Adrenal gland (tissue), 12 donors: ENCODE data around the gene HOXC5. TPM values are rescaled to one million over a fixed set of nuclear protein-coding genes. Genes with fewer than 3 reads are reported as not detected.
"Not testable (repeated sequence)": the region's sequence is repeated elsewhere in the genome, so short reads cannot be mapped to it uniquely, and the experiment has no call there.

ENCODE experiments used
- DNase-seq, 7 donors: peaks; one replicate each; pipeline ENCODE4 v3.0.0-alpha.2; 2019 to 2020
- H3K27ac ChIP-seq, 5 donors: fragments of 200-600 bp; sonication (generic) in 4 of 5; 1 replicate in 3 of 5; 2 replicates in 2 of 5; pipeline versions ENCODE4 v1.5.1 to v1.8.0; 2016 to 2020; ENCODE audit warnings: mild to moderate bottlenecking in 1 of 5
- H3K27me3 ChIP-seq: fragments of 200-600 bp; 2 replicates; pipeline ENCODE4 v1.8.0; 2021
- H3K36me3 ChIP-seq, 2 donors: fragments of 200-600 bp; replicated peaks in 1 of 2; 1 replicate in 1 of 2; 2 replicates in 1 of 2; pipeline versions ENCODE4 v1.5.1 to v1.8.0; 2018 to 2022
- H3K4me1 ChIP-seq, 2 donors: fragments of 200-600 bp; replicated peaks in 1 of 2; 1 replicate in 1 of 2; 2 replicates in 1 of 2; pipeline versions ENCODE4 v1.5.1 to v1.8.0; 2018 to 2021
- H3K4me3 ChIP-seq, 4 donors: fragments of 200-600 bp; sonication (generic) in 3 of 4; one replicate each; pipeline ENCODE4 v1.5.1; 2016 to 2018
- H3K9me3 ChIP-seq, 3 donors: fragments of 200-600 bp; sonication (generic) in 1 of 3; replicated peaks in 1 of 3; 1 replicate in 2 of 3; 2 replicates in 1 of 3; pipeline versions ENCODE4 v1.5.1 to v1.8.0; 2016 to 2021
- POLR2A ChIP-seq, 2 donors: fragments of 450-650 bp; IDR thresholded peaks; one replicate each; pipeline ENCODE4 v1.6.1; 2017; ENCODE audit warnings: antibody characterized with exemption in 2 of 2, mild to moderate bottlenecking in 2 of 2, moderate library complexity in 1 of 2
- WGBS, 4 donors: extraction: QIAGEN DNeasy Blood & Tissue Kit in 2 of 4; methylation state at CpG; one replicate each; pipeline versions ENCODE4 v1.1.5 to v1.1.7; 2013 to 2017; 5-methylcytosine and 5-hydroxymethylcytosine counted together
- intact Hi-C, 2 donors: fragments of 100-400 bp; cut with DNase I; formaldehyde crosslinking; loops; one replicate each; pipeline versions ENCODE4 v1.14.1 to v1.15.0; 2022 to 2023
- polyA plus RNA-seq, 3 donors: library from polyadenylated mRNA; stranded (reverse); fragments of 200-250 nt in 2 of 3; fragments of 350-450 nt in 1 of 3; fragmentation: Illumina TruSeq in 1 of 3; extraction: RNeasy Lipid Tissue Mini Kit (QIAGEN cat#74804) in 1 of 3; gene quantifications; one replicate each; pipeline ENCODE4 v1.2.3, GENCODE V29; 2013 to 2014
- total RNA-seq, 9 donors: library from RNA; depleted of rRNA in 4 of 9; stranded (reverse); fragments of >200 nt in 4 of 9; fragments of 120-200 nt in 1 of 9; fragmentation: NEBNext Ultra II Directional in 1 of 9; extraction: Animal tissue kit (Norgen Biotek cat#: 25700) in 1 of 9; gene quantifications; one replicate each; pipeline versions ENCODE4 v1.1.0 to v1.2.4, GENCODE V29; 2013 to 2023
- TF ChIP-seq, protein P1 (sequence below), 6 experiments: fragments of 450-650 bp in 4 of 6; fragments of 200-600 bp in 2 of 6; sonication (generic) in 1 of 6; IDR thresholded peaks; 1 replicate in 5 of 6; 2 replicates in 1 of 6; pipeline versions ENCODE4 v1.5.1 to v1.8.0; 2016 to 2021; ENCODE audit warnings: antibody characterized with exemption in 6 of 6, mild to moderate bottlenecking in 2 of 6, moderate library complexity in 1 of 6
- donor health status: healthy with polysubstance abuse.
- donor health status: Bipolar disorder and iron deficiency.
- donor health status: DM: yes; HTN: yes; CAD: no.
- donor health status: DM: no; HTN: no; CAD: no.
- donor health status: DM: no; HTN: no; CAD: no.
- donor health status: DM: yes; HTN: yes; CAD: no.

The HOXC5 gene
- total and polyA plus RNA-seq, 12 donors: 0.36 to 1.9 (median 0.77) TPM

- Histone ChIP-seq H3K4me3 (no peak overlapping the region), H3K36me3 (no peaks in the 10 kb centered on the region), H3K4me1 (no peaks in the 10 kb centered on the region), H3K27ac (no peak overlapping the region), H3K9me3 (no peaks in the 10 kb centered on the region), H3K27me3 (no peaks in the 10 kb centered on the region)
- WGBS, 4 donors: 85 to 91% (median 89%) methylated on average over 4 of the region's 4 CpGs
- intact Hi-C loops: no loop called here
- DNase-seq: no peak
- TF ChIP-seq, protein P1, sequence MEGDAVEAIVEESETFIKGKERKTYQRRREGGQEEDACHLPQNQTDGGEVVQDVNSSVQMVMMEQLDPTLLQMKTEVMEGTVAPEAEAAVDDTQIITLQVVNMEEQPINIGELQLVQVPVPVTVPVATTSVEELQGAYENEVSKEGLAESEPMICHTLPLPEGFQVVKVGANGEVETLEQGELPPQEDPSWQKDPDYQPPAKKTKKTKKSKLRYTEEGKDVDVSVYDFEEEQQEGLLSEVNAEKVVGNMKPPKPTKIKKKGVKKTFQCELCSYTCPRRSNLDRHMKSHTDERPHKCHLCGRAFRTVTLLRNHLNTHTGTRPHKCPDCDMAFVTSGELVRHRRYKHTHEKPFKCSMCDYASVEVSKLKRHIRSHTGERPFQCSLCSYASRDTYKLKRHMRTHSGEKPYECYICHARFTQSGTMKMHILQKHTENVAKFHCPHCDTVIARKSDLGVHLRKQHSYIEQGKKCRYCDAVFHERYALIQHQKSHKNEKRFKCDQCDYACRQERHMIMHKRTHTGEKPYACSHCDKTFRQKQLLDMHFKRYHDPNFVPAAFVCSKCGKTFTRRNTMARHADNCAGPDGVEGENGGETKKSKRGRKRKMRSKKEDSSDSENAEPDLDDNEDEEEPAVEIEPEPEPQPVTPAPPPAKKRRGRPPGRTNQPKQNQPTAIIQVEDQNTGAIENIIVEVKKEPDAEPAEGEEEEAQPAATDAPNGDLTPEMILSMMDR (IDR thresholded peaks at IDR 0.05): no peak
- TF ChIP-seq POLR2A (IDR thresholded peaks at IDR 0.05): no peak
These were observed 35.7 kb downstream of the HOXC5 start for GRCh38 chr12:54068418-54069070.

- no peak overlapping the region for H3K4me3 ChIP-seq
- TF ChIP-seq, protein P1 (IDR thresholded peaks at IDR 0.05): no peak
- no peak for TF ChIP-seq POLR2A (IDR thresholded peaks at IDR 0.05)
- DNase-seq: no peak
- H3K36me3 ChIP-seq: no peaks in the 10 kb centered on the region
- H3K27me3 ChIP-seq: no peaks in the 10 kb centered on the region
- WGBS, 4 donors: 58 to 81% (median 73%) methylated on average over 1 of the region's 1 CpG
- H3K27ac ChIP-seq: no peak overlapping the region
- no peaks in the 10 kb centered on the region for H3K4me1 ChIP-seq
- intact Hi-C loops: no loop called here
- H3K9me3 ChIP-seq: no peaks in the 10 kb centered on the region
These were observed 39.1 kb downstream of the HOXC5 start for GRCh38 chr12:54071942-54072341.

DNA sequence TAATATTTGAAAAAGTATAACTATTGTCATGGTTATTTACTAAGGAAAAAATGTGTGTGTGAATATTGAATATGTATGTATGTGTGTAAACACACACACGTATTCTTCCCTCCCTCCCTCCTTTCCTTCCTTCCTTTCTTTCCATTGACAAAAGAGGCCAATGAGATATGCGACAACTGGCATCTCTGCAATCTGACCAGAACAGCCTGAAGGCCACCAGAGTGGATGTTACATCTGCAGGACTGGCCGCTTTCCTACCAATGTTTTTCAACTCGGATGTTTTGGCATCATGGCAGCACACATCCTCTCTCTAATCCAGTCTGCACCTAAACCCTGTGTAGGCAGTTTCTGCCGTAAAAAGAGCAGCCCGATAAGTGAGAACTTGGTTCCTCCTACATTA is 41.5 kb downstream of the HOXC5 start:
- H3K36me3 ChIP-seq: no peaks in the 10 kb centered on the region
- WGBS, 4 donors: 70 to 84% (median 78%) methylated on average over 6 of the region's 6 CpGs
- DNase-seq: no peak
- H3K27me3 ChIP-seq: no peaks in the 10 kb centered on the region
- intact Hi-C loops: no loop called here
- H3K9me3 ChIP-seq: no peaks in the 10 kb centered on the region
- no peaks in the 10 kb centered on the region for H3K4me1 ChIP-seq
- H3K4me3 ChIP-seq: no peak overlapping the region
- no peak overlapping the region for H3K27ac ChIP-seq
- TF ChIP-seq, protein P1 (IDR thresholded peaks at IDR 0.05): no peak
- no peak for TF ChIP-seq POLR2A (IDR thresholded peaks at IDR 0.05)

DNA sequence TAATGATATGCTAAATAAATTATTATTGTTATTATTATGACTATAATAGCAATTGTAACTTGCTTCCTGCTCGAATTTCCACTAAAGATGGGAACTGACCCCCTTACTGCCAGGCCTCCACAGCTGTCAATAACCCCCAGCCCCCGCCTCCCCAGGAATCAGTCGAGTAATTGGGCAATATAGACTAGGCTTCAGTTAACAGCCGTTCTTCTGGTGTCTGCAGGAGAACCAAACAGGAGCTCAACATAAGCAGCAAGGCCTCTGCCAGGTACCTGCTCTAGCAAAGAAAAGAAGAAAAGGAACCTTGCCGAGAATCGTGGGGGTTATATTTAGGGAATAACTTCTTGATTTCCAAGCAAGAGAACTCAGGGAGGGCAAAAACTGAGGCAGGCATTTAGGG is 42.6 kb downstream of the HOXC5 start:
- H3K9me3 ChIP-seq: no peaks in the 10 kb centered on the region
- no peaks in the 10 kb centered on the region for H3K4me1 ChIP-seq
- no peaks in the 10 kb centered on the region for H3K36me3 ChIP-seq
- no peak for TF ChIP-seq POLR2A (IDR thresholded peaks at IDR 0.05)
- intact Hi-C loops: no loop called here
- H3K27ac ChIP-seq: no peak overlapping the region
- no peak overlapping the region for H3K4me3 ChIP-seq
- no peak for DNase-seq
- H3K27me3 ChIP-seq: no peaks in the 10 kb centered on the region
- 65 to 73% (median 70%) methylated on average over 6 of the region's 6 CpGs for WGBS, 4 donors

GRCh38 chr12:54075974-54076373 is 43.1 kb downstream of the HOXC5 start:
- no peak for DNase-seq
- intact Hi-C loops: no loop called here
- no peaks in the 10 kb centered on the region for H3K36me3 ChIP-seq
- H3K27me3 ChIP-seq: no peaks in the 10 kb centered on the region
- TF ChIP-seq, protein P1 (IDR thresholded peaks at IDR 0.05): no peak
- no peak for TF ChIP-seq POLR2A (IDR thresholded peaks at IDR 0.05)
- H3K9me3 ChIP-seq: no peaks in the 10 kb centered on the region
- no peaks in the 10 kb centered on the region for H3K4me1 ChIP-seq
- no peak overlapping the region for H3K27ac ChIP-seq
- no peak overlapping the region for H3K4me3 ChIP-seq

DNA sequence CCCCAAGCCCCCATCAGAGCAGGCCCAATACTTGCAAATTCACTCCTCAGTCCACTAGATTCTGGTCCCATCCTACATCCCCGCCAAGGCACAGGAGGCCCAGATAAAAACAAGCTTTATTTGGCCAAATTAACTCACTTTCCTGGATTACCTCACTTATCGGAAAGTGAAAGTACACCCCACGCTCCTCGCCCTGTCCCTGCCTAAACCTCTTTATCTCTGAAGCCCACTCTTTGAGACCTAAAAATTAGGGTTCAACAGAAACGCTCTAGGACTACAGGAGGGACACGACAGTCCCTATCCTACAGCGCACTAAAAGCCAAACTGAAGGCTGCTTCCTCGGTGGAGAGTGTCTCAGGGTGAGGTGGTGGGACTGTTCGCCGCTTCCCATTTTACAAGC is 45.0 kb downstream of the HOXC5 start:
- H3K27me3 ChIP-seq, intact Hi-C loops, H3K9me3 ChIP-seq, H3K4me3 ChIP-seq, H3K4me1 ChIP-seq, DNase-seq, H3K36me3 ChIP-seq: not testable (repeated sequence)
- WGBS, 4 donors: 64 to 73% (median 70%) methylated on average over 10 of the region's 10 CpGs
- peak overlapping the region in 3 of 5 donors; percentile 40 to 71 (median 66) for H3K27ac ChIP-seq

DNA sequence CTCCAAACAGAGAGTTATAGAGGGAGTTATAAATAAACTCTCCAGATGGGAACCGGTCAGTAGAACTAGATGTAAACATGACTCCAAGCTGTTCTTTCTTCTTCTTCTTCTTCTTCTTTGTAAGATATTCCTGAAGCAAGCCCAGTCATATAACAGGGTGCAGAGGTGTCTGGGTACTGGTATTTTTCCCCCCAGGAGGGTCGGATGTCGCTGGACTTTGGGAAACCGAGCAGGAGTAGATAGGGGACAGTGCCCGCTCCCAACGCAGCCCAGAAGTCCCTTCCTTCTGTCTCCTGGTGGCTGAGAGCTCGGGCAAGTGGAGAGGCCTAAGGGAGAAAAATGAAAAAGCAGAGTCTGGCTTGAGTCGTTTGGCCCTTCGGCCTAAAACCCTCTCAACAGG is 46.3 kb downstream of the HOXC5 start:
- DNase-seq, H3K27me3 ChIP-seq, H3K4me1 ChIP-seq, intact Hi-C loops, H3K9me3 ChIP-seq, H3K36me3 ChIP-seq: not testable (repeated sequence)
- peak overlapping the region in 4 of 5 donors; percentile 19 to 86 (median 72) for H3K27ac ChIP-seq
- H3K4me3 ChIP-seq: peak overlapping the region in 1 of 4 donors; percentile 33
- WGBS, 4 donors: 49 to 78% (median 71%) methylated on average over 8 to 9 of the region's 9 CpGs
